ENCODE results near the gene DCDC2B. TPM values are rescaled to one million over a fixed set of nuclear protein-coding genes. Genes with fewer than 3 reads are reported as not detected.
A peak's percentile ranks its signal among the peaks of the same experiment; 100 is the strongest.

Gene DCDC2B
- total and polyA plus RNA-seq, 4 donors: not detected

- H3K36me3 ChIP-seq (ENCODE audit: control insufficient read depth in 1 of 2, insufficient read depth in 2 of 2, low read length in 1 of 2): peaks cover 6 to 23% of the 10 kb centered on the region in 2 donors
- H3K9me3 ChIP-seq (ENCODE audit: control insufficient read depth, low read length): no peaks in the 10 kb centered on the region
- no peak overlapping the region for H3K27ac ChIP-seq (ENCODE audit: low read depth in 1 of 2, low read length in 2 of 2)
- no peaks in the 10 kb centered on the region for H3K27me3 ChIP-seq (ENCODE audit: control insufficient read depth in 1 of 2, insufficient read depth in 2 of 2, low read length in 1 of 2)
- no peaks in the 10 kb centered on the region for H3K4me1 ChIP-seq (ENCODE audit: control insufficient read depth in 1 of 2, insufficient read depth in 2 of 2, low read length in 2 of 2)
- 96 to 97% methylated on average over 9 of the region's 9 CpGs for WGBS, 2 donors
- DNase-seq (peak; percentile 14 to 68), ATAC-seq (ENCODE audit: low FRiP score) (no peak)
- H3K4me3 ChIP-seq (ENCODE audit: low read length in 2 of 2): no peak overlapping the region
- intact Hi-C loops (cut with DNase I): no loop called here
Observed at GRCh38 chr1:32187850-32188249, 21.0 kb upstream of the DCDC2B start.

- Histone ChIP-seq H3K27me3 (ENCODE audit: control insufficient read depth in 1 of 2, insufficient read depth in 2 of 2, low read length in 1 of 2) (no peaks in the 10 kb centered on the region), H3K4me3 (ENCODE audit: low read length in 2 of 2) (no peak overlapping the region), H3K9me3 (ENCODE audit: control insufficient read depth, low read length) (no peaks in the 10 kb centered on the region), H3K36me3 (ENCODE audit: control insufficient read depth in 1 of 2, insufficient read depth in 2 of 2, low read length in 1 of 2) (peaks cover 7 to 30% of the 10 kb centered on the region in 2 donors), H3K27ac (ENCODE audit: low read depth in 1 of 2, low read length in 2 of 2) (no peak overlapping the region), H3K4me1 (ENCODE audit: control insufficient read depth in 1 of 2, insufficient read depth in 2 of 2, low read length in 2 of 2) (no peaks in the 10 kb centered on the region)
- ATAC-seq (ENCODE audit: low FRiP score) (no peak), DNase-seq (peak in 1 of 2 donors; percentile 19)
- WGBS, 2 donors: 87 to 91% methylated on average over 8 of the region's 8 CpGs
- intact Hi-C loops (cut with DNase I): no loop called here
Observed at GRCh38 chr1:32192220-32192948, 16.5 kb upstream of the DCDC2B start.

- DNase-seq (no peak), ATAC-seq (ENCODE audit: low FRiP score) (no peak)
- Histone ChIP-seq H3K4me3 (ENCODE audit: low read length in 2 of 2) (no peak overlapping the region), H3K27me3 (ENCODE audit: control insufficient read depth in 1 of 2, insufficient read depth in 2 of 2, low read length in 1 of 2) (no peaks in the 10 kb centered on the region), H3K9me3 (ENCODE audit: control insufficient read depth, low read length) (no peaks in the 10 kb centered on the region), H3K27ac (ENCODE audit: low read depth in 1 of 2, low read length in 2 of 2) (no peak overlapping the region), H3K36me3 (ENCODE audit: control insufficient read depth in 1 of 2, insufficient read depth in 2 of 2, low read length in 1 of 2) (peaks cover 4 to 21% of the 10 kb centered on the region in 2 donors), H3K4me1 (ENCODE audit: control insufficient read depth in 1 of 2, insufficient read depth in 2 of 2, low read length in 2 of 2) (no peaks in the 10 kb centered on the region)
- intact Hi-C loops (cut with DNase I): no loop called here
- WGBS, 2 donors: 88 to 91% methylated on average over 6 of the region's 6 CpGs
Observed at GRCh38 chr1:32194984-32195383, 13.9 kb upstream of the DCDC2B start.

GRCh38 chr1:32195531-32195930 is 13.4 kb upstream of the DCDC2B start:
- Histone ChIP-seq H3K27ac (ENCODE audit: low read depth in 1 of 2, low read length in 2 of 2) (no peak overlapping the region), H3K27me3 (ENCODE audit: control insufficient read depth in 1 of 2, insufficient read depth in 2 of 2, low read length in 1 of 2) (no peaks in the 10 kb centered on the region), H3K36me3 (ENCODE audit: control insufficient read depth in 1 of 2, insufficient read depth in 2 of 2, low read length in 1 of 2) (peaks cover 4 to 20% of the 10 kb centered on the region in 2 donors), H3K4me1 (ENCODE audit: control insufficient read depth in 1 of 2, insufficient read depth in 2 of 2, low read length in 2 of 2) (no peaks in the 10 kb centered on the region), H3K4me3 (ENCODE audit: low read length in 2 of 2) (no peak overlapping the region), H3K9me3 (ENCODE audit: control insufficient read depth, low read length) (no peaks in the 10 kb centered on the region)
- 76 to 82% methylated on average over 3 of the region's 3 CpGs for WGBS, 2 donors
- DNase-seq: no peak
- ATAC-seq (ENCODE audit: low FRiP score): no peak
- intact Hi-C loops (cut with DNase I): no loop called here

- H3K4me1 ChIP-seq (ENCODE audit: control insufficient read depth in 1 of 2, insufficient read depth in 2 of 2, low read length in 2 of 2): no peaks in the 10 kb centered on the region
- peaks cover 4 to 17% of the 10 kb centered on the region in 2 donors for H3K36me3 ChIP-seq (ENCODE audit: control insufficient read depth in 1 of 2, insufficient read depth in 2 of 2, low read length in 1 of 2)
- no peak overlapping the region for H3K4me3 ChIP-seq (ENCODE audit: low read length in 2 of 2)
- H3K9me3 ChIP-seq (ENCODE audit: control insufficient read depth, low read length): no peaks in the 10 kb centered on the region
- DNase-seq (no peak), ATAC-seq (ENCODE audit: low FRiP score) (no peak)
- H3K27ac ChIP-seq (ENCODE audit: low read depth in 1 of 2, low read length in 2 of 2): no peak overlapping the region
- intact Hi-C loops (cut with DNase I): no loop called here
- H3K27me3 ChIP-seq (ENCODE audit: control insufficient read depth in 1 of 2, insufficient read depth in 2 of 2, low read length in 1 of 2): no peaks in the 10 kb centered on the region
Observed at GRCh38 chr1:32195972-32196823, 12.7 kb upstream of the DCDC2B start.

- no peak for DNase-seq
- WGBS, 2 donors: 69 to 89% methylated on average over 1 of the region's 1 CpG
- Histone ChIP-seq H3K9me3 (ENCODE audit: control insufficient read depth, low read length) (no peaks in the 10 kb centered on the region), H3K27me3 (ENCODE audit: control insufficient read depth in 1 of 2, insufficient read depth in 2 of 2, low read length in 1 of 2) (no peaks in the 10 kb centered on the region), H3K4me3 (ENCODE audit: low read length in 2 of 2) (no peak overlapping the region), H3K27ac (ENCODE audit: low read depth in 1 of 2, low read length in 2 of 2) (no peak overlapping the region), H3K4me1 (ENCODE audit: control insufficient read depth in 1 of 2, insufficient read depth in 2 of 2, low read length in 2 of 2) (no peaks in the 10 kb centered on the region), H3K36me3 (ENCODE audit: control insufficient read depth in 1 of 2, insufficient read depth in 2 of 2, low read length in 1 of 2) (peaks cover 4 to 16% of the 10 kb centered on the region in 2 donors)
- intact Hi-C loops (cut with DNase I): no loop called here
- ATAC-seq (ENCODE audit: low FRiP score): no peak
Observed at GRCh38 chr1:32197074-32197473, 11.8 kb upstream of the DCDC2B start.

GRCh38 chr1:32197837-32198236 is 11.1 kb upstream of the DCDC2B start:
- H3K9me3 ChIP-seq (ENCODE audit: control insufficient read depth, low read length): no peaks in the 10 kb centered on the region
- DNase-seq (no peak), ATAC-seq (ENCODE audit: low FRiP score) (no peak)
- H3K4me1 ChIP-seq (ENCODE audit: control insufficient read depth in 1 of 2, insufficient read depth in 2 of 2, low read length in 2 of 2): no peaks in the 10 kb centered on the region
- WGBS, 2 donors: 59 to 70% methylated on average over 6 of the region's 6 CpGs
- H3K27me3 ChIP-seq (ENCODE audit: control insufficient read depth in 1 of 2, insufficient read depth in 2 of 2, low read length in 1 of 2): no peaks in the 10 kb centered on the region
- intact Hi-C loops (cut with DNase I): no loop called here
- peaks cover 4 to 13% of the 10 kb centered on the region in 2 donors for H3K36me3 ChIP-seq (ENCODE audit: control insufficient read depth in 1 of 2, insufficient read depth in 2 of 2, low read length in 1 of 2)
- no peak overlapping the region for H3K27ac ChIP-seq (ENCODE audit: low read depth in 1 of 2, low read length in 2 of 2)
- no peak overlapping the region for H3K4me3 ChIP-seq (ENCODE audit: low read length in 2 of 2)

GRCh38 chr1:32198237-32199042 is 10.4 kb upstream of the DCDC2B start:
- no peaks in the 10 kb centered on the region for H3K9me3 ChIP-seq (ENCODE audit: control insufficient read depth, low read length)
- peaks cover 4 to 10% of the 10 kb centered on the region in 2 donors for H3K36me3 ChIP-seq (ENCODE audit: control insufficient read depth in 1 of 2, insufficient read depth in 2 of 2, low read length in 1 of 2)
- no peaks in the 10 kb centered on the region for H3K27me3 ChIP-seq (ENCODE audit: control insufficient read depth in 1 of 2, insufficient read depth in 2 of 2, low read length in 1 of 2)
- no peak for ATAC-seq (ENCODE audit: low FRiP score)
- 62 to 77% methylated on average over 3 of the region's 3 CpGs for WGBS, 2 donors
- H3K4me1 ChIP-seq (ENCODE audit: control insufficient read depth in 1 of 2, insufficient read depth in 2 of 2, low read length in 2 of 2): no peaks in the 10 kb centered on the region
- intact Hi-C loops (cut with DNase I): no loop called here
- H3K4me3 ChIP-seq (ENCODE audit: low read length in 2 of 2): no peak overlapping the region
- H3K27ac ChIP-seq (ENCODE audit: low read depth in 1 of 2, low read length in 2 of 2): no peak overlapping the region
- no peak for DNase-seq
